HuH-7 (cell line): ENCODE measurements around the gene SYNJ2.
A peak's percentile ranks its signal among the peaks of the same experiment; 100 is the strongest.

Experiments
- DNase-seq: peaks from one replicate; pipeline ENCODE4 v3.0.0; 2011; ENCODE audit warnings: low spot score

The SYNJ2 gene

GRCh38 chr6:158026901-158027589, 45.4 kb downstream of the SYNJ2 start:
- no peak for DNase-seq

GRCh38 chr6:158027590-158028285, 46.1 kb downstream of the SYNJ2 start:
- DNase-seq: no peak

- DNase-seq: no peak
Measured at GRCh38 chr6:158028421-158028820, 46.8 kb downstream of the SYNJ2 start.

- no peak for DNase-seq
Measured at GRCh38 chr6:158028876-158029275, 47.2 kb downstream of the SYNJ2 start.

- DNase-seq: no peak
Measured at GRCh38 chr6:158029668-158030230, 48.1 kb downstream of the SYNJ2 start.

- DNase-seq: no peak
Measured at GRCh38 chr6:158030380-158031300, 49.0 kb downstream of the SYNJ2 start.

- DNase-seq: no peak
Measured at GRCh38 chr6:158031381-158032353, 50.0 kb downstream of the SYNJ2 start.

GRCh38 chr6:158032354-158032733, 50.7 kb downstream of the SYNJ2 start:
- DNase-seq: no peak

GRCh38 chr6:158033077-158033750, 51.6 kb downstream of the SYNJ2 start:
- no peak for DNase-seq

GRCh38 chr6:158033751-158034702, 52.4 kb downstream of the SYNJ2 start:
- DNase-seq: peak; percentile 87

- DNase-seq: no peak
Measured at GRCh38 chr6:158036261-158036660, 54.6 kb downstream of the SYNJ2 start.

GRCh38 chr6:158037021-158037420, 55.4 kb downstream of the SYNJ2 start:
- DNase-seq: no peak

GRCh38 chr6:158037771-158038170, 56.1 kb downstream of the SYNJ2 start:
- DNase-seq: no peak

GRCh38 chr6:158038291-158039177, 56.9 kb downstream of the SYNJ2 start:
- DNase-seq: no peak

- no peak for DNase-seq
Measured at GRCh38 chr6:158039178-158039557, 57.5 kb downstream of the SYNJ2 start.

- DNase-seq: no peak
Measured at GRCh38 chr6:158039571-158040050, 57.9 kb downstream of the SYNJ2 start.

- peak; percentile 95 for DNase-seq
Measured at GRCh38 chr6:158040051-158040803, 58.6 kb downstream of the SYNJ2 start.
